Activated CD8-positive, alpha-beta T cell treated with anti-CD3 and anti-CD28 coated beads for 36 hours (primary cell): ENCODE results near the gene CAVIN2. TPM values are rescaled to one million over a fixed set of nuclear protein-coding genes. Genes with fewer than 3 reads are reported as not detected.

Experiments
- ATAC-seq: fragments of 200-7000 bp; cut with Tn5 transposase; one replicate; pipeline ENCODE4 v1.10.0; 2021; ENCODE audit warnings: mild to moderate bottlenecking, moderate library complexity
- CTCF ChIA-PET: fragments of 350-600 bp; sonication (Branson Sonifier 250); formaldehyde crosslinking; loops from one replicate; lab custom pipeline; 2021; ENCODE audit warnings: antibody characterized with exemption; lab: Charles Lee
- POLR2A ChIA-PET: fragments of 350-600 bp; sonication (Branson Sonifier 250); formaldehyde crosslinking; loops from one replicate; lab custom pipeline; 2021; ENCODE audit warnings: antibody characterized with exemption; lab: Charles Lee
- DNase-seq: peaks from one replicate; pipeline ENCODE4 v3.0.0-alpha.2; 2020
- H3K27ac Mint-ChIP-seq: one replicate; pipeline ENCODE4 v1.8.0; 2021; ENCODE audit warnings: mild to moderate bottlenecking, mixed read lengths
- H3K27me3 Mint-ChIP-seq: one replicate; pipeline ENCODE4 v1.8.0; 2021; ENCODE audit warnings: mixed read lengths
- H3K36me3 Mint-ChIP-seq: one replicate; pipeline ENCODE4 v1.8.0; 2021; ENCODE audit warnings: low read depth, mixed read lengths
- H3K4me1 Mint-ChIP-seq: one replicate; pipeline ENCODE4 v1.8.0; 2021; ENCODE audit warnings: low read depth, mixed read lengths
- H3K4me3 Mint-ChIP-seq: one replicate; pipeline ENCODE4 v1.8.0; 2021; ENCODE audit warnings: mild to moderate bottlenecking, moderate library complexity, mixed read lengths
- H3K9me3 Mint-ChIP-seq: one replicate; pipeline ENCODE4 v1.8.0; 2021; ENCODE audit warnings: mixed read lengths
- intact Hi-C: fragments of 100-400 bp; cut with micrococcal nuclease; formaldehyde crosslinking; loops from one replicate; pipeline ENCODE4 v1.10.0; 2022
- total RNA-seq, 2 experiments: library from RNA; stranded (reverse); gene quantifications; one replicate each; pipeline ENCODE4 v1.2.3, GENCODE V29; 2021
- TF ChIP-seq, protein P1 (sequence below): fragments of 200-600 bp; IDR thresholded peaks from one replicate; pipeline ENCODE4 v1.8.0; 2022; ENCODE audit warnings: antibody characterized with exemption, mild to moderate bottlenecking

CAVIN2 gene
- total RNA-seq, 2 experiments from 2014 or later, result not detected

DNA sequence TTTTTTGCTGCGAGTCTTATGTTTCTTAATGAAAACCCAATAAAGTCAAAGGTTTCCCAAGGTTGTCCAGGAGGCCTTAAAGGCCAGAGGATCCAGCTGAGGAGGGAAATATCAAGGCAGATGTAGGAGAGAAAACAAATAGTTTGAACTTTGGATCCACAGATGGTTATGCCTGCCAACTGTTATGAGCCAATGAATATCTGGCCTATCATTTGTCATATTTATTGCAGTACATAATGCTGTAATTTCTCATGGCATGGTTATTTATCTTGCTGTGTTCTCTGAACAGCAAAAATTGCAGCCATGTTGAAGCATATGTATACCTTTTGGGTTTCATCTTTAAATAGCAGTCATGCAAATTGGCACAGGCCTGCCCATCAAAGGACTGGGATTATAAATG, 38.2 kb upstream of the CAVIN2 start:
- H3K4me1 Mint-ChIP-seq, result no peaks in the 10 kb centered on the region
- no peak overlapping the region for H3K4me3 Mint-ChIP-seq
- DNase-seq (no peak), ATAC-seq (no peak)
- ChIA-PET POLR2A (no interaction called here), CTCF (no interaction called here)
- no peak overlapping the region for H3K27ac Mint-ChIP-seq
- H3K9me3 Mint-ChIP-seq, result no peaks in the 10 kb centered on the region
- intact Hi-C loops, result no loop called here
- H3K27me3 Mint-ChIP-seq, result no peaks in the 10 kb centered on the region
- TF ChIP-seq, protein P1, sequence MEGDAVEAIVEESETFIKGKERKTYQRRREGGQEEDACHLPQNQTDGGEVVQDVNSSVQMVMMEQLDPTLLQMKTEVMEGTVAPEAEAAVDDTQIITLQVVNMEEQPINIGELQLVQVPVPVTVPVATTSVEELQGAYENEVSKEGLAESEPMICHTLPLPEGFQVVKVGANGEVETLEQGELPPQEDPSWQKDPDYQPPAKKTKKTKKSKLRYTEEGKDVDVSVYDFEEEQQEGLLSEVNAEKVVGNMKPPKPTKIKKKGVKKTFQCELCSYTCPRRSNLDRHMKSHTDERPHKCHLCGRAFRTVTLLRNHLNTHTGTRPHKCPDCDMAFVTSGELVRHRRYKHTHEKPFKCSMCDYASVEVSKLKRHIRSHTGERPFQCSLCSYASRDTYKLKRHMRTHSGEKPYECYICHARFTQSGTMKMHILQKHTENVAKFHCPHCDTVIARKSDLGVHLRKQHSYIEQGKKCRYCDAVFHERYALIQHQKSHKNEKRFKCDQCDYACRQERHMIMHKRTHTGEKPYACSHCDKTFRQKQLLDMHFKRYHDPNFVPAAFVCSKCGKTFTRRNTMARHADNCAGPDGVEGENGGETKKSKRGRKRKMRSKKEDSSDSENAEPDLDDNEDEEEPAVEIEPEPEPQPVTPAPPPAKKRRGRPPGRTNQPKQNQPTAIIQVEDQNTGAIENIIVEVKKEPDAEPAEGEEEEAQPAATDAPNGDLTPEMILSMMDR, result no peak
- no peaks in the 10 kb centered on the region for H3K36me3 Mint-ChIP-seq

DNA sequence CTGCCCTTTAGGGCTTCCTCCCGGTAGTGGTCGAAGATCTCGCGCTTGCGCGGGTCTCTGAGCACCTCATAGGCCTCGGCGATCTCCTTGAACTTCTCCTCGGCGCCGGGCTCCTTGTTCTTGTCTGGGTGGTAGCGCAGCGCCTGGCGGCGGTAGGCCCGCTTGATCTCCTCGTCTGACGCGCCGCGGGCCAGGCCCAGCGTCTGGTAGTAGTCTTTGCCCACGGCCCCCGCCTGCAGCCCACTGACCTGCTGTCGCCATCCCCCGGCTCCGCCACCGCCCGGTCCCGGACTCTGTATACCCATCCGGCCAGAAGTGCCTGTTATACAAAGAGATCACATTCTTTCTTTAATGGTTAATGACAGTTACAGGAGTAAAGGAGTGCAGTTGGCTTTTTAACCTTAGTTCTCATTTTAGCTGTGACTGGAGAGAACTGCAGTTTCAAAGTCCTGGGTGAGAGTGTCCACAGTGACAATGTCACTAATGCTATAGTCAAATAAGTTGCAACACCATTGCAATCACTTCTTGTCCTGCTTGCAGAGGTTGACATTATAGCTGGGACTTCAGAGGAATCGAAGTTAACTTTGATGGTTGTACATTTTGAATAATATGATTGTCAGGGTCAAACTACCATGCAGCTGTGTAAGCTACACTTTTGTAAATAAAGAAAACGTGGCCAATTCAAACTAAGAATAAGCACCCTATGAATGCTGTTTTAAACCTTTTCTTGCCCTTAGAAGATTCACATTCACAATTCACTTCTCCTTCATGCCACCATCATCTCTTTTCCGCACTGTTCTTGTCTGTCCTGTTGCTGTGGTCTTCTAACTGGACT, 35.3 kb upstream of the CAVIN2 start:
- ATAC-seq (no peak), DNase-seq (no peak)
- CTCF ChIA-PET, result no interaction called here

DNA sequence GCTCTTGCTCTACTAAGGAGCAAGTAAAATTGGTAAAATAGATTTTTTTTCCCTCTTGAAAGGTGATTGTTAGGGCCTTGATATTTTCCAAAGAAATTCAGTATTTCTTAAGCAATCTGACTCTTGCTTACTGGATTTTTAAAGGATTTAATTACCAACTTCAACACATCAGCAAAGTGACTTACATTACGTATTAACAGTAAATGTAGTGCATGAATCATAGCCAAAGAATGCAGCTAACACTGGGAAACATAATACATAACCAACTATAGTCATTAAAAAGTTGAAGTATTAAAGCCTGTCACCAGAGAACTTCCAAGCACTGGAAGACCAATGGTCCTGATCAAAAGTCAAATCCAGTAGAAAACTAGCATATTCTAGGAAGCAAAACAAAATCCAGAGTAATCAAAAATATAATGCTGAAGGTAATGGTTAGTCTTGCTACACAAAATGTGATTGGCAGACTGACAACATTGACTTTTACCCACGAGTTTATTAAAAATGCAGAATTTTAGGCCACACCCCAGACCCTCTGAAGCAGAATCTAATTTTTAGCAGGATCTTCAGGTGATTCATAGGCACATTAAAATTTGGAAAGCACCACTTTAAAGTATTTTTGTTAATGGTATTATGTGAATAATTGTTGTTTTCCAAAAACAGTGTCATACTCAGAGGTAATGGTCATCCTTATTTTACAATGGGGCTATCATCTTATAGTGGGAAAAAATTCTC, 31.8 kb upstream of the CAVIN2 start:
- no peaks in the 10 kb centered on the region for H3K36me3 Mint-ChIP-seq
- CTCF ChIA-PET, result no interaction called here
- ATAC-seq, result no peak

More for the DNA sequence above, 35.3 kb upstream of the CAVIN2 start:
- H3K27me3 Mint-ChIP-seq, result no peaks in the 10 kb centered on the region
- H3K4me3 Mint-ChIP-seq, result no peak overlapping the region
- no peak overlapping the region for H3K27ac Mint-ChIP-seq
- POLR2A ChIA-PET, result no interaction called here
- H3K4me1 Mint-ChIP-seq, result no peaks in the 10 kb centered on the region
- intact Hi-C loops, result no loop called here
- TF ChIP-seq, protein P1, result no peak
- H3K36me3 Mint-ChIP-seq, result no peaks in the 10 kb centered on the region
- H3K9me3 Mint-ChIP-seq, result no peaks in the 10 kb centered on the region

DNA sequence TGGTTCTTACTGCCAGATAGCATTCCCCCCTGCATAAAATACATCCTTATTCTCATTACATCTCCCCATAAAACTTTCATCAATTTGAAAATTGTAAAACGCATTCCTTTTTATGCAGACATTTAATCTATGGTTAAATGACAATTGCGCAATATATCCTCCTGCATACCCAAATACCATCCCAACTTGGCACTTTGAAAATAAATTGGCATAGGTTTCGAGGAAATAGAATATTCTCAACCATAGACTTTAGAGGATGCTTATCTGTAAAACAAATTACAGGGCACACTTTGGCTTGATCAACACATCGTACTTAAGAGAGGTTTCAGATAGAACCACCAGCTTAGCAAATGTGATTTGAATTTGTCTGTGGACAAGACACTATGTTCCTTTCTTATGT, 31.0 kb upstream of the CAVIN2 start:
- no peak overlapping the region for H3K27ac Mint-ChIP-seq
- DNase-seq (no peak), ATAC-seq (no peak)
- no peaks in the 10 kb centered on the region for H3K4me1 Mint-ChIP-seq
- ChIA-PET CTCF (no interaction called here), POLR2A (no interaction called here)
- no peaks in the 10 kb centered on the region for H3K9me3 Mint-ChIP-seq
- intact Hi-C loops, result no loop called here
- H3K4me3 Mint-ChIP-seq, result no peak overlapping the region
- TF ChIP-seq, protein P1, result no peak
- H3K27me3 Mint-ChIP-seq, result peaks cover 2% of the 10 kb centered on the region
- no peaks in the 10 kb centered on the region for H3K36me3 Mint-ChIP-seq

More for the DNA sequence above, 31.8 kb upstream of the CAVIN2 start:
- TF ChIP-seq, protein P1, result no peak
- intact Hi-C loops, result no loop called here
- POLR2A ChIA-PET, result no interaction called here
- DNase-seq, result no peak
- Mint-ChIP-seq H3K9me3 (no peaks in the 10 kb centered on the region), H3K27me3 (peaks cover 2% of the 10 kb centered on the region), H3K4me1 (no peaks in the 10 kb centered on the region), H3K27ac (no peak overlapping the region), H3K4me3 (no peak overlapping the region)

DNA sequence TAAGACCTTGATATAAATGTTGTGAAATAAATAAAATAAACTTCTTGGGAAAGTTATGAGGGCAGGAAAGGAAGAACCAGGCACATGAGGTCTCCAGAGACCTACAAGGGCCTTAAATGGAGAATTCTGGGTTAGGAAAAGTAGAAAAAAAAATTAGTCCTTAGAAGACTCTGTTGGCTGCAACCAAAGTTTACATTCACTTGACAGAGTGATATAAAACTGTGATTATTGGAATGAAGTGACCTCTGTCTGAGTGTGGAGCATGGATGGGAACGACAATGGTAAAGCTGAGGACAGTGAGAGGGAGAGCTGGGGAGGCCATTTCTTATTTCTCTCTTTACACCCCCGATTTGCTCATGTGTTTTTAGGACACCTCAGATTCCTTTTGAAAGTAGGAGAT, 29.0 kb upstream of the CAVIN2 start:
- ATAC-seq (no peak), DNase-seq (no peak)
- H3K4me3 Mint-ChIP-seq, result no peak overlapping the region
- ChIA-PET CTCF (no interaction called here), POLR2A (no interaction called here)
- H3K27ac Mint-ChIP-seq, result no peak overlapping the region
- no peaks in the 10 kb centered on the region for H3K9me3 Mint-ChIP-seq
- no peaks in the 10 kb centered on the region for H3K4me1 Mint-ChIP-seq
- H3K36me3 Mint-ChIP-seq, result no peaks in the 10 kb centered on the region
- intact Hi-C loops, result no loop called here
- peaks cover 2% of the 10 kb centered on the region for H3K27me3 Mint-ChIP-seq
- TF ChIP-seq, protein P1, result no peak
